ENCODE data around the gene MFAP5.
"Not testable (repeated sequence)": the region's sequence is repeated elsewhere in the genome, so short reads cannot be mapped to it uniquely, and the experiment has no call there.

Gene MFAP5

DNA sequence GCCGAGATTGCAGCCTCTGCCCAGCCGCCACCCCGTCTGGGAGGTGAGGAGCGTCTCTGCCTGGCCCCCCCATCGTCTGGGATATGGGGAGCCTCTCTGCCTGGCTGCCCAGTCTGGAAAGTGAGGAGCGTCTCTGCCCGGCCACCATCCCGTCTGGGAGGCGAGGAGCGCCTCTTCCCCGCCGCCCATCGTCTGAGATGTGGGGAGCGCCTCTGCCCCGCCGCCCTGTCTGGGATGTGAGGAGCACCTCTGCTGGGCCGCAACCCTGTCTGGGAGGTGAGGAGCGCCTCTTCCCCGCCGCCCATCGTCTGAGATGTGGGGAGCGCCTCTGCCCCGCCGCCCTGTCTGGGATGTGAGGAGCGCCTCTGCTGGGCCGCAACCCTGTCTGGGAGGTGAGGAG, 37.9 kb downstream of the MFAP5 start:
- DNase-seq: not testable (repeated sequence)

DNA sequence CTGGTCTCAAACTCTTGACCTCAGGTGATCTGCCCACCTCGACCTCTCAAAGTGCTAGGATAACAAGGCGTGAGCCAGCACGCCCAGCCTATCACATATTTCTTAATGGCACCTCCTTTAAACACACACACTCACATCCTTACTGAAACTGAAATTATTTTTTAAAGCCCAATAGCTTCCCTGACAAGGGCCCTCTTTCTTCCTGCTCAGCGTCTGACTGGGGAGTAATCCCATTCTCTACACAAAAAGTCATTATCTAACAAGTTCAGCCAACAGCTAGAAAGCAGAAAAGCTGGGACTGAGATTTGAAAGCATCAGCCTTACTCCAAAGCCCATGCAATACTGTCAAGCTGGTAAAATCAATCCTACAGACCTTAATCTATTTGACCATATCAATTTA, 40.0 kb downstream of the MFAP5 start:
- DNase-seq: no peak

DNA sequence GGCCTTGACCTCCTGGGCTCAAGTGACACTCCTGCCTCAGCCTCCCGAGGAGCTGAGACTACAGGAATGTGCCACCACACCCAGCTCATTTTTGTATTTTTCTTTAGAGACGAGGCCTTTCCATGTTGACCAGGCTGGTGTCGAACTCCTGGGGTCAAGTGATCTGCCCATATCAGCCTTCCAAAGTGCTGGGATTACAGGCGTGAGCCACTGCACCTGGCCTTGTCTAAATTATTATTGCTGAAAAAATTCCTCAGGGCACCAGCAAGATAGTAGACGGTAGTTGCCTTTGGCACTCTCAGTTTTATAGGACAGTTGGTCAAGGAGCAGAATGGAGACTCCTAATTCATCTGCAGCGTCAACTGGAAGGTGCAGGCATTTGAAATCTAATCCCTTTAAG, 47.4 kb downstream of the MFAP5 start:
- no peak for DNase-seq

DNA sequence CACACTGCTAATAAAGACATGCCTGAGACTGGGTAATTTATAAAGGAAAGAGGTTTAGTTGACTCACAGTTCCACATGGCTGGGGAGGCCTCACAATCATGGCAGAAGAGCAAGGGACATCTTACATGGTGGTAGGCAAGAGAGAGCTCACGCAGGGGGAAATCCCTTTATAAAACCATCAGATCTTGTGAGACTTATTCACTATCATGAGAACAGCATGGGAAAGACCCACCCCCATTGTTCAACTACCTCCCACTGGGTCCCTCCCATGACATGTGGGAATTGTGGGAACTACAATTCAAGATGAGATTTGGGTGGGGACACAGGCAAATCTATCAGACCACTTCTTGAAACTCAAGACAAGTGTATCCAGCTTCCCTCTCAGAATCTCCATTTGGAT, 48.7 kb downstream of the MFAP5 start:
- DNase-seq: not testable (repeated sequence)

DNA sequence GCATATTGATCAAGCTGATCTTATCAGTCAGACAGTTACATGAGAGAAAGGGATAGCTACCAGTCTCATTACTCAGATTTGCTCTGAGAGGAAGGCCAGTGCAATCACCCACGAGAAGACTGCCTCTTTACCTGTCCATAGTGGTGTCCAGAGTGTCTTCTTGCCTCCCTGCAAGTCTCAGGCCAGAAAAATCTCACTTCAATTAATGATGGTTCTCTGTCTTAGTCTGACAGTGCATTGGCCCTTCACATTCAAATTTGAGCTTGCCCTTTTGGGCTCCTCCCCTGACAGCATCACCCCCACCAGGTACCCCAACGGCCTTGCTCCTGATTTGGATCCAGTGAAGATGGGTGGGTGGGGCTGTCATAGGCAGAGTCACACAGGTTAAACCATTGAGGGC, 50.0 kb downstream of the MFAP5 start, which contains the start of gene AICDA:
Gene AICDA (minus strand): TSS at position 231 of the 400 bp plus-strand sequence. CDS start 92 bp downstream, at position 139.
- no peak for DNase-seq

DNA sequence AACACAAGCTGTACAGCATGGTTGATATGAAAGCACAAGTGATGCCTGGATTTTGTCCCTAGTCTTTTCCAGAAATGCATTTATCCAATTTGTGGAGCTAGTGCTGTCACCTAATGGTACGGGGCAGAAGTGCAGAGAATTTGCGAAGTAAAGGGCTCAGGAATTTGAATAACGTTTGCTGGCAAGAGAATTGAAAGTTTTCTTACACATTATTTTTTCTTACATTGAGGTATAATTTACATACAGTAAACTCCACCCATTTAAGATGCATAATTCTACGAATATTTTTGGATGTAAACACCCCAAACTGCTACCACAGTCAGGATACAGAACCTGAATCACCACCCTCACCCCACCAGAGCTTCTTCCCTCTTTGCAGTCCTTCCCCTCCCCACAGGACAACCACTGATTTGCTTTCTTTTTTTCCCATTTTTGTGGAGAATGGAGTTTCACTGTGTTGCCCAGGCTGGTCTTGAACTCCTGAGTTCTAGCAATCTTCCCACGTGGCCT, 53.5 kb downstream of the MFAP5 start:
- DNase-seq: peak; percentile 85

DNA sequence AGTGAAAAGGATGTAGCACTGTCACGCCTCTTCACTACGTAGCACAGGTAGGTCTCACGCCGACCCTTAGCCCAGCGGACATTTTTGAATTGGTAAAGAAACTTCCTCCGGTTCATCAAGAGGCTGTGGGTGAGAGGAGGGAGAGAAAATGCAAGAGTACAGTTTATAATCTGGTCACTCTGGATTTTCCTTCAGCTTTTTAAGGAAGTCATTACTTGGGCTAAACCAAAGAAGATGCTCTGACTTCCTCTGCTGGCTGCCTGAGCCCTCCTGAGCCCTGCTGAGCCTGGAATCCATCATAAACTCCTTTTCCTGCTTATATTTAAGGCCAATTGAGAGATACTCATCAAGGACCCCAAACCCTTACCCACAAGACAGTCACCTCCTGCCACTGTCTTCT, 55.7 kb downstream of the MFAP5 start:
- no peak for DNase-seq

DNA sequence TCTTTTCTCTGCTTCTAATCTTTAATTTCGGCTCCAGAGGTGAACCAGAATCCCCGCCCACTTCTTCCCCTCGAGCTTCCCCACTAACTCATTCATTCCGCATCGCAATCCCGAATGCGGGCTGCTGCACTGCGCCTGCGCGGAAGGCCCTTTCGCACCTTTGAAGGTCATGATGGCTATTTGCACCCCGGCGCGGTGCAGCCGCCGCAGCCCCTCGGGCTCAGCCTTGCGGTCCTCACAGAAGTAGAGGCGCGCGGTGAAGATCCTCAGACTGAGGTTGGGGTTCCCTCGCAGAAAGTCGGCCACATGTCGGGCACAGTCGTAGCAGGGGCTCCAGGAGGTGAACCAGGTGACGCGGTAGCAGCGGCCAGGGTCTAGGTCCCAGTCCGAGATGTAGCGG, 57.6 kb downstream of the MFAP5 start:
- DNase-seq: no peak

DNA sequence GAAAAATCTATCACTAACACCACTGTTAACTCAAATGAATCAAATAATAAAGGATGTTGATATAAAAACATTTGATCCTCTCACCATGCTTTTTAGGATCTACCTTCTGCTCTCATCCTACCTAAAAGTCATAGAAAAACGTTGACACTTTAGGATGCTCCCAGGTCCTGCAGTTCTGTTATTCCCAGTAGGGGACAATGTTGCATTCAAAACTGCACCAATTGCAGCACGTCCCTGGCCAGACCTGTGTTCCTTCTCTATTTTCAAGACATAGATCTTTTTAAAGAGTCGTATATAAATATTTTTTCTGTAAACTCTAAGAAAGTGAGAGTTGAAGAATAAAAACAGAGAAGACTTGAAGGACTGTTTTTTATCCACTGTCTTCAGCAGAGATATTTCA, 58.8 kb downstream of the MFAP5 start:
- DNase-seq: peak; percentile 34

DNA sequence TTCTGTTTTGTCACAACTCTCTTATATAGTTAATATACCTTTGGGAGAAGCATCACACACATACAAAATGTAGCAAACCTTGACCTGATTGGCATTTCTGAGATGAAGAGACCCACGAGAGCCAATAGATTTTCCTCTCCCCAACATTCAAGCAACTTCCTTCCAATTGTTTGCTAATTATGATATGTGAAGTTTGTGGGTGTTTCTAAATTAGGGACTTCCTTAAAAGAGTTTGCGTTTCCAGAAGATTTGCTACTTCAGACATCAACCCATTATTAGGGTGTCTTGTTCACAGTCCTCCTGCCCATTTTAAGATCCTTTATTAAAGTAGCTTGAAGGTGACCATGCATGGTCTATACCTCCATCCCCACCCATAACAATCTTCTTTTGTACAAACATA, 59.3 kb downstream of the MFAP5 start:
- DNase-seq: no peak

DNA sequence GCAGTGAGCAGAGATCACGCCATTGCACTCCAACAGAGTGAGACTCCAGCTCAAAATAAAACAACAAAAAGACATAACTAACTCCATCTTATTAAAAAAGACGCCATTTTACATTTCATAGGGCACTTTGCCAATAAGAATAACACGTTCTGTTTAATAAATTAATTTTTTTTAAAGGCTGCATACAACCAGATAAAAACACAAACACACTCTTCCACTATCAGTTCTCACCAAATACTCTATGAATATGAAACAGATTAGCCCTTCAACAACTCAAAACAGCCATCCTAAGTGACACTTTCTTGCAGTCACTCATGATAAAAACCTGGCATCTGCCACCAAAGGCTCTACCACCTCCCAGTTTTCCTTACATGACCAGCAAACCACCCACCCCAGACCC, 66.1 kb downstream of the MFAP5 start:
- DNase-seq: no peak
